Muscle layer of duodenum (tissue), 2 donors: Measurements from ENCODE around the gene DNAJA4.

Experiments used
- H3K27ac ChIP-seq: one replicate; pipeline ENCODE4 v1.7.0; 2013; ENCODE audit warnings: mild to moderate bottlenecking, low read length
- H3K27me3 ChIP-seq: one replicate; pipeline ENCODE4 v1.7.0; 2013; ENCODE audit warnings: low read depth, mild to moderate bottlenecking, control low read depth, low read length
- H3K36me3 ChIP-seq, 2 donors: one replicate each; pipeline ENCODE4 v1.7.0; 2013; ENCODE audit warnings: low read length in 2 of 2, control low read depth in 1 of 2, mild to moderate bottlenecking in 1 of 2; ENCODE audit not compliant: insufficient read depth in 2 of 2, control insufficient read depth in 1 of 2
- H3K4me1 ChIP-seq, 2 donors: one replicate each; pipeline ENCODE4 v1.7.0; 2013; ENCODE audit warnings: low read length in 2 of 2, mild to moderate bottlenecking in 2 of 2, control low read depth in 1 of 2, moderate library complexity in 1 of 2; ENCODE audit not compliant: insufficient read depth in 2 of 2, control insufficient read depth in 1 of 2
- H3K4me3 ChIP-seq, 2 donors: one replicate each; pipeline ENCODE4 v1.7.0; 2013; ENCODE audit warnings: low read length in 2 of 2, low read depth in 1 of 2, mild to moderate bottlenecking in 1 of 2
- H3K9me3 ChIP-seq, 2 donors: one replicate each; pipeline ENCODE4 v1.7.0; 2013; ENCODE audit warnings: low read length in 2 of 2, control low read depth in 1 of 2, mild to moderate bottlenecking in 1 of 2; ENCODE audit not compliant: control insufficient read depth in 1 of 2
- donor health status: healthy.

DNAJA4 gene

GRCh38 chr15:78319588-78319987 lies 55.2 kb downstream of the DNAJA4 start:
- Histone ChIP-seq H3K27me3 (no peaks in the 10 kb centered on the region), H3K36me3 (no peaks in the 10 kb centered on the region), H3K27ac (no peak overlapping the region), H3K4me1 (no peaks in the 10 kb centered on the region), H3K4me3 (no peak overlapping the region), H3K9me3 (no peaks in the 10 kb centered on the region)

GRCh38 chr15:78320183-78320582 lies 55.8 kb downstream of the DNAJA4 start:
- no peak overlapping the region for H3K27ac ChIP-seq
- no peaks in the 10 kb centered on the region for H3K9me3 ChIP-seq
- H3K36me3 ChIP-seq: no peaks in the 10 kb centered on the region
- no peaks in the 10 kb centered on the region for H3K4me1 ChIP-seq
- H3K27me3 ChIP-seq: no peaks in the 10 kb centered on the region
- H3K4me3 ChIP-seq: no peak overlapping the region

- Histone ChIP-seq H3K27me3 (no peaks in the 10 kb centered on the region), H3K4me3 (no peak overlapping the region), H3K9me3 (no peaks in the 10 kb centered on the region), H3K4me1 (no peaks in the 10 kb centered on the region), H3K27ac (no peak overlapping the region), H3K36me3 (no peaks in the 10 kb centered on the region)
Observed at GRCh38 chr15:78321041-78321570, 56.7 kb downstream of the DNAJA4 start.

- no peaks in the 10 kb centered on the region for H3K36me3 ChIP-seq
- H3K27me3 ChIP-seq: no peaks in the 10 kb centered on the region
- H3K4me3 ChIP-seq: no peak overlapping the region
- H3K27ac ChIP-seq: no peak overlapping the region
- no peaks in the 10 kb centered on the region for H3K4me1 ChIP-seq
- no peaks in the 10 kb centered on the region for H3K9me3 ChIP-seq
Observed at GRCh38 chr15:78321786-78322185, 57.4 kb downstream of the DNAJA4 start.

GRCh38 chr15:78322243-78322642 lies 57.9 kb downstream of the DNAJA4 start:
- Histone ChIP-seq H3K27ac (no peak overlapping the region), H3K4me3 (no peak overlapping the region), H3K4me1 (no peaks in the 10 kb centered on the region), H3K27me3 (no peaks in the 10 kb centered on the region), H3K36me3 (no peaks in the 10 kb centered on the region), H3K9me3 (no peaks in the 10 kb centered on the region)

GRCh38 chr15:78322724-78323521 lies 58.6 kb downstream of the DNAJA4 start:
- no peaks in the 10 kb centered on the region for H3K4me1 ChIP-seq
- no peaks in the 10 kb centered on the region for H3K36me3 ChIP-seq
- no peak overlapping the region for H3K4me3 ChIP-seq
- no peaks in the 10 kb centered on the region for H3K9me3 ChIP-seq
- H3K27ac ChIP-seq: no peak overlapping the region
- H3K27me3 ChIP-seq: no peaks in the 10 kb centered on the region

- no peak overlapping the region for H3K27ac ChIP-seq
Observed at GRCh38 chr15:78323693-78324092, 59.3 kb downstream of the DNAJA4 start.

GRCh38 chr15:78324144-78324543 lies 59.8 kb downstream of the DNAJA4 start:
- Histone ChIP-seq H3K27ac (no peak overlapping the region), H3K27me3 (no peaks in the 10 kb centered on the region)

More at GRCh38 chr15:78323693-78324092, 59.3 kb downstream of the DNAJA4 start:
- no peaks in the 10 kb centered on the region for H3K36me3 ChIP-seq
- no peaks in the 10 kb centered on the region for H3K27me3 ChIP-seq
- H3K4me3 ChIP-seq: no peak overlapping the region
- no peaks in the 10 kb centered on the region for H3K9me3 ChIP-seq
- no peaks in the 10 kb centered on the region for H3K4me1 ChIP-seq

GRCh38 chr15:78325092-78325843 lies 60.9 kb downstream of the DNAJA4 start:
- H3K4me1 ChIP-seq: no peaks in the 10 kb centered on the region
- H3K9me3 ChIP-seq: no peaks in the 10 kb centered on the region
- H3K27ac ChIP-seq: no peak overlapping the region
- H3K36me3 ChIP-seq: no peaks in the 10 kb centered on the region
- no peak overlapping the region for H3K4me3 ChIP-seq
- H3K27me3 ChIP-seq: no peaks in the 10 kb centered on the region

More at GRCh38 chr15:78324144-78324543, 59.8 kb downstream of the DNAJA4 start:
- Histone ChIP-seq H3K4me3 (no peak overlapping the region), H3K36me3 (no peaks in the 10 kb centered on the region), H3K4me1 (no peaks in the 10 kb centered on the region), H3K9me3 (no peaks in the 10 kb centered on the region)

GRCh38 chr15:78327466-78327865 lies 63.1 kb downstream of the DNAJA4 start:
- H3K27ac ChIP-seq: no peak overlapping the region
- no peak overlapping the region for H3K4me3 ChIP-seq
- no peaks in the 10 kb centered on the region for H3K36me3 ChIP-seq
- no peaks in the 10 kb centered on the region for H3K4me1 ChIP-seq
- no peaks in the 10 kb centered on the region for H3K27me3 ChIP-seq
- no peaks in the 10 kb centered on the region for H3K9me3 ChIP-seq

GRCh38 chr15:78329625-78330024 lies 65.3 kb downstream of the DNAJA4 start:
- Histone ChIP-seq H3K4me1 (no peaks in the 10 kb centered on the region), H3K9me3 (no peaks in the 10 kb centered on the region), H3K27ac (no peak overlapping the region), H3K27me3 (no peaks in the 10 kb centered on the region), H3K4me3 (no peak overlapping the region), H3K36me3 (no peaks in the 10 kb centered on the region)
